Naive B cell (primary cell): ENCODE measurements around the gene BRINP2. TPM values are rescaled to one million over a fixed set of nuclear protein-coding genes. Genes with fewer than 3 reads are reported as not detected.

ENCODE experiments used
- ATAC-seq, 2 donors: fragments of 150-1000 bp; cut with Tn5 transposase; 2 replicates each; pipeline ENCODE4 v1.10.0; 2021; ENCODE audit warnings: low read depth in 2 of 2, mild to moderate bottlenecking in 2 of 2, moderate library complexity in 2 of 2
- DNase-seq: peaks from one replicate; pipeline ENCODE4 v3.0.0; 2022
- H3K27ac Mint-ChIP-seq, 6 donors: one replicate each; pipeline ENCODE4 v1.8.0; 2020 to 2022; ENCODE audit warnings: mild to moderate bottlenecking in 6 of 6, mixed read lengths in 6 of 6, moderate library complexity in 5 of 6, inconsistent platforms in 2 of 6
- H3K27me3 Mint-ChIP-seq, 3 donors: one replicate each; pipeline ENCODE4 v1.8.0; 2021 to 2022; ENCODE audit warnings: mixed read lengths in 3 of 3, mild to moderate bottlenecking in 1 of 3
- H3K36me3 Mint-ChIP-seq, 2 donors: one replicate each; pipeline ENCODE4 v1.8.0; 2020 to 2022; ENCODE audit warnings: mixed read lengths in 2 of 2, inconsistent platforms in 1 of 2, mild to moderate bottlenecking in 1 of 2
- H3K4me1 Mint-ChIP-seq, 3 donors: one replicate each; pipeline ENCODE4 v1.8.0; 2020 to 2022; ENCODE audit warnings: mixed read lengths in 3 of 3, inconsistent platforms in 1 of 3, mild to moderate bottlenecking in 1 of 3, moderate library complexity in 1 of 3
- H3K4me3 Mint-ChIP-seq, 8 donors: one replicate each; pipeline ENCODE4 v1.8.0; 2020 to 2022; ENCODE audit warnings: mild to moderate bottlenecking in 8 of 8, mixed read lengths in 8 of 8, moderate library complexity in 8 of 8, inconsistent platforms in 2 of 8
- H3K9me3 Mint-ChIP-seq, 7 donors: one replicate each; pipeline ENCODE4 v1.8.0; 2020 to 2022; ENCODE audit warnings: mixed read lengths in 7 of 7, mild to moderate bottlenecking in 5 of 7, inconsistent platforms in 2 of 7, moderate library complexity in 1 of 7
- polyA plus RNA-seq, 6 donors: library from polyadenylated mRNA; unstranded; fragments of 300-500 nt; fragmentation: Illumina TruSeq; gene quantifications; one replicate each; pipeline ENCODE4 v1.2.3, GENCODE V29; 2021; ENCODE audit warnings: low read depth in 6 of 6

Gene BRINP2
- polyA plus RNA-seq, 6 donors from 2014 or later, result not detected

- ATAC-seq (no peak), DNase-seq (no peak)
- no peaks in the 10 kb centered on the region for H3K4me1 Mint-ChIP-seq
- H3K27me3 Mint-ChIP-seq, result no peaks in the 10 kb centered on the region
- H3K27ac Mint-ChIP-seq, result no peak overlapping the region
- no peak overlapping the region for H3K4me3 Mint-ChIP-seq
- H3K9me3 Mint-ChIP-seq, result peaks cover 0 to 7% (median 2%) of the 10 kb centered on the region in 7 donors
- H3K36me3 Mint-ChIP-seq, result no peaks in the 10 kb centered on the region
Observed at GRCh38 chr1:177275736-177276135, 105.0 kb downstream of the BRINP2 start.

GRCh38 chr1:177278626-177279390, 108.0 kb downstream of the BRINP2 start:
- Mint-ChIP-seq H3K27me3 (peaks cover 0 to 10% (median 0%) of the 10 kb centered on the region in 3 donors), H3K27ac (no peak overlapping the region), H3K36me3 (no peaks in the 10 kb centered on the region), H3K4me3 (no peak overlapping the region), H3K4me1 (no peaks in the 10 kb centered on the region), H3K9me3 (peaks cover 0 to 7% (median 0%) of the 10 kb centered on the region in 7 donors)
- ATAC-seq (no peak), DNase-seq (no peak)

- Mint-ChIP-seq H3K4me1 (no peaks in the 10 kb centered on the region), H3K4me3 (no peak overlapping the region), H3K27me3 (peaks cover 0 to 10% (median 0%) of the 10 kb centered on the region in 3 donors), H3K27ac (no peak overlapping the region), H3K9me3 (peaks cover 0 to 7% (median 1%) of the 10 kb centered on the region in 7 donors), H3K36me3 (no peaks in the 10 kb centered on the region)
- ATAC-seq (no peak), DNase-seq (no peak)
Observed at GRCh38 chr1:177281901-177282300, 111.1 kb downstream of the BRINP2 start.

DNA sequence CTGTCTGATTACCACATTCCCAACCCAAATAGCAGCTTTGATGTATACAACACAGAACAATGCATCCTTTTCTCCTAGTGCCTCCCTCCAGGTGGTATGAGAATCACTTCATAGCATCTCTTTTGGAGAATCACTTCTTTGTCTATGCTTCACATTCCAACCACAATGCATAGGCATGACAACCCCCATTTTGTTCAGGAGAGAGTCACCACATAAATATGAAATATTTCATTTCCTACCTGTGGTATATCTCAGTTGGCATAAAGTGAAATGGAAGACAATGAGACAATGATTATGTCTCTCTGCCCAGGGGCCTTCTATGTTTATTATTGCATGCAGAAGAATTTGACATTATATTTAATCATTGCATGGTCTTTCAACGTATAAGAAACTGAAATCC, 112.2 kb downstream of the BRINP2 start:
- Mint-ChIP-seq H3K27ac (no peak overlapping the region), H3K36me3 (no peaks in the 10 kb centered on the region), H3K27me3 (peaks cover 0 to 10% (median 0%) of the 10 kb centered on the region in 3 donors), H3K9me3 (peaks cover 0 to 7% (median 1%) of the 10 kb centered on the region in 7 donors), H3K4me3 (no peak overlapping the region), H3K4me1 (no peaks in the 10 kb centered on the region)
- ATAC-seq, result no peak
- DNase-seq, result no peak

GRCh38 chr1:177283380-177283779, 112.6 kb downstream of the BRINP2 start:
- no peak overlapping the region for H3K4me3 Mint-ChIP-seq
- ATAC-seq (no peak), DNase-seq (no peak)
- peaks cover 0 to 10% (median 0%) of the 10 kb centered on the region in 3 donors for H3K27me3 Mint-ChIP-seq
- H3K9me3 Mint-ChIP-seq, result peaks cover 0 to 7% (median 1%) of the 10 kb centered on the region in 7 donors
- no peaks in the 10 kb centered on the region for H3K36me3 Mint-ChIP-seq
- no peaks in the 10 kb centered on the region for H3K4me1 Mint-ChIP-seq
- H3K27ac Mint-ChIP-seq, result no peak overlapping the region

- Mint-ChIP-seq H3K9me3 (peaks cover 0 to 7% (median 0%) of the 10 kb centered on the region in 7 donors), H3K4me1 (no peaks in the 10 kb centered on the region), H3K27me3 (peaks cover 0 to 10% (median 0%) of the 10 kb centered on the region in 3 donors), H3K27ac (no peak overlapping the region), H3K4me3 (no peak overlapping the region), H3K36me3 (no peaks in the 10 kb centered on the region)
- ATAC-seq (no peak), DNase-seq (no peak)
Observed at GRCh38 chr1:177286396-177286795, 115.6 kb downstream of the BRINP2 start.

- Mint-ChIP-seq H3K27ac (no peak overlapping the region), H3K4me3 (no peak overlapping the region), H3K36me3 (no peaks in the 10 kb centered on the region), H3K4me1 (no peaks in the 10 kb centered on the region), H3K27me3 (peaks cover 0 to 8% (median 0%) of the 10 kb centered on the region in 3 donors), H3K9me3 (peaks cover 0 to 10% (median 0%) of the 10 kb centered on the region in 7 donors)
- DNase-seq, result no peak
- ATAC-seq, result no peak
Observed at GRCh38 chr1:177287270-177287669, 116.5 kb downstream of the BRINP2 start.

- Mint-ChIP-seq H3K9me3 (peaks cover 0 to 10% (median 0%) of the 10 kb centered on the region in 7 donors), H3K27ac (no peak overlapping the region), H3K27me3 (peaks cover 0 to 5% (median 0%) of the 10 kb centered on the region in 3 donors), H3K4me3 (no peak overlapping the region), H3K36me3 (no peaks in the 10 kb centered on the region), H3K4me1 (no peaks in the 10 kb centered on the region)
- no peak for ATAC-seq
- DNase-seq, result no peak
Observed at GRCh38 chr1:177287994-177288393, 117.2 kb downstream of the BRINP2 start.

DNA sequence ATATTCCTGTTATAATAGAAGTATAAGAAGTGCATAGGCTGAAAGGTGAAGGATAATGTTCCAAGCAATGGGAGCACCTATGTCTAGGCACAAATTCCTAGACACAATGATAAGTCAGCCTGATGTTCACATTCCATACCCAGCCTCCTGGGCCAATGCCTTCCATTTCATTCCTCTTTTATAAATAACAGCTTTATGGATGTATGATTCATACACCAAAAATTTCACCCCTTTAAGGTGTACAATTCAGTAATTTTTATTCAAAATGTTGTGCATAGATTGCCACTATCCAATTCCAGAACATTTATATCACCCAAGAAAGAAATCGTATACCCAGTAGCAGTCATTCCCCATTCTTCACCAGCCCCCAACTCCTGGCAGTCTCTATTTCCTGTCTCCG, 118.8 kb downstream of the BRINP2 start:
- H3K9me3 Mint-ChIP-seq, result peaks cover 0 to 20% (median 2%) of the 10 kb centered on the region in 7 donors
- DNase-seq, result no peak
- H3K27me3 Mint-ChIP-seq, result no peaks in the 10 kb centered on the region
- H3K27ac Mint-ChIP-seq, result no peak overlapping the region
- no peaks in the 10 kb centered on the region for H3K36me3 Mint-ChIP-seq
- ATAC-seq, result no peak
- H3K4me1 Mint-ChIP-seq, result no peaks in the 10 kb centered on the region
- no peak overlapping the region for H3K4me3 Mint-ChIP-seq

DNA sequence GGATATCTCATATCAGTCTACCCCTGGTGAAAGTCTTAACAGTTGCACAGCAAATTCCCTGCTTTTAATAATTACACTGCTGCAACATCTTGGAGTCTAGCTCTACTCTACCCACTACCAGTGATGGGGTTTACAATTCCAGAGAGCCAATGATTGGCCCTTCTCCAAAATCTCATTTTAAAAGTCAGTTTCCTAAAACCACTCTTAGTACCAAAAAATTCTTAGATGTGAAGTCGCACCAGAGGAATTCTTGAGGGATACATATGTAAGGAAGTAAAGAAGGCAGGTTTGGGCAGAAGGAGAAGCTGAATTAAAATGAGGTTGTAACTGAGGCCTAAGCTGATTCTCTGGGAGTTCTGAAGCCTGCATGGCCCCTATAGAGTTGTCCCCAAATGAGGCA, 129.7 kb downstream of the BRINP2 start:
- H3K4me1 Mint-ChIP-seq, result no peaks in the 10 kb centered on the region
- DNase-seq (no peak), ATAC-seq (no peak)
- H3K4me3 Mint-ChIP-seq, result no peak overlapping the region
- H3K36me3 Mint-ChIP-seq, result no peaks in the 10 kb centered on the region
- peaks cover 0 to 7% (median 3%) of the 10 kb centered on the region in 7 donors for H3K9me3 Mint-ChIP-seq
- peaks cover 0 to 12% (median 1%) of the 10 kb centered on the region in 3 donors for H3K27me3 Mint-ChIP-seq
- no peak overlapping the region for H3K27ac Mint-ChIP-seq

DNA sequence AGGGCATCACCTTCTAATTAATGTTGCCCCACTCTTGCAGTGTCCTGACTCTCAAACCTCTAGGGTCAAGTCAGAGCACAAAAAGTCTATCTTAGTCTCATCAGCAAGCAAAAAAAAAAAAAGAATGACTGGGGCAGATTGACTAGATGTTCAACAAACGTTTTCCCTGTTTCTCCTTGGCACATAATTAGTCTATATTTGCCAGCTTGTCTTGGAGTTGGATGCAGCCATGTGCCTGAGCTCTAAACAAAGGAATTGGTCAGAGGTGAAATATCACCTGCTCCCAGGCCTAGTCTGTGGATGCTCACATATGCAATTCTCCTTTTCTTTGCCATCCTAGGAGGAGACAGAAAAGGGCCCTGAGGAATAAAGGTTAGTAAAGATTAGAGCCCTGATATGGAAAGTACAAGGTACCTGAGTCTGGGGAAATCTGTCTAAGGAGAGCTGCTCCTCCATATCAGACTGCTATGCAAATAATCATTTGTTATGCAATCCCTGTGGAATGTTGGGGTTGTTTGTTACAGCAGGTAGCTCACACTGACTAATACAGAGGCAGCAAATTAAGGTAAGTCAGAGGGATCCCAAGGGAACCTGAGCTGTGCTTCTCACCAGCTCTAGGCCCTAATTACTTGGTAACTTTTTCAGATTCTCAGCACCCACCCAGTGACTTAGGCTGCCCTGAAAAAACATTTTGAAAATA, 130.8 kb downstream of the BRINP2 start:
- H3K9me3 Mint-ChIP-seq, result peaks cover 0 to 4% (median 0%) of the 10 kb centered on the region in 7 donors
- no peak overlapping the region for H3K27ac Mint-ChIP-seq
- no peak for DNase-seq

GRCh38 chr1:177302357-177303044, 131.7 kb downstream of the BRINP2 start:
- peaks cover 8 to 18% (median 10%) of the 10 kb centered on the region in 3 donors for H3K27me3 Mint-ChIP-seq
- H3K4me3 Mint-ChIP-seq, result no peak overlapping the region
- peaks cover 0 to 4% (median 0%) of the 10 kb centered on the region in 7 donors for H3K9me3 Mint-ChIP-seq
- ATAC-seq, result no peak
- no peak overlapping the region for H3K27ac Mint-ChIP-seq
- H3K36me3 Mint-ChIP-seq, result no peaks in the 10 kb centered on the region
- DNase-seq, result no peak
- no peaks in the 10 kb centered on the region for H3K4me1 Mint-ChIP-seq

More for the DNA sequence above, 130.8 kb downstream of the BRINP2 start:
- H3K36me3 Mint-ChIP-seq, result no peaks in the 10 kb centered on the region
- no peak overlapping the region for H3K4me3 Mint-ChIP-seq
- peaks cover 8 to 18% (median 10%) of the 10 kb centered on the region in 3 donors for H3K27me3 Mint-ChIP-seq
- no peaks in the 10 kb centered on the region for H3K4me1 Mint-ChIP-seq
- no peak for ATAC-seq
